Astrocyte of the cerebellum (primary cell): ENCODE measurements around the gene MAP2.
"Not testable (repeated sequence)": the region's sequence is repeated elsewhere in the genome, so short reads cannot be mapped to it uniquely, and the experiment has no call there.

Source experiments
- DNase-seq: peaks from one replicate; pipeline ENCODE4 v3.0.0-alpha.2; 2011; ENCODE audit warnings: low read depth
- H3K4me3 ChIP-seq: 2 replicates; pipeline ENCODE4 v1.5.1; 2011; ENCODE audit warnings: mild to moderate bottlenecking, low read depth, low read length, moderate library complexity
- CTCF ChIP-seq: IDR thresholded peaks from 2 replicates; pipeline ENCODE4 v1.5.1; 2012; ENCODE audit warnings: low read length, low read depth, moderate library complexity, mild to moderate bottlenecking; ENCODE audit errors: missing control alignments
- in situ Hi-C: cut with HindIII; loops from 2 replicates; pipeline ENCODE4 v1.10.0; 2017; ENCODE audit warnings: low sequenced_read_pairs

Gene MAP2

DNA sequence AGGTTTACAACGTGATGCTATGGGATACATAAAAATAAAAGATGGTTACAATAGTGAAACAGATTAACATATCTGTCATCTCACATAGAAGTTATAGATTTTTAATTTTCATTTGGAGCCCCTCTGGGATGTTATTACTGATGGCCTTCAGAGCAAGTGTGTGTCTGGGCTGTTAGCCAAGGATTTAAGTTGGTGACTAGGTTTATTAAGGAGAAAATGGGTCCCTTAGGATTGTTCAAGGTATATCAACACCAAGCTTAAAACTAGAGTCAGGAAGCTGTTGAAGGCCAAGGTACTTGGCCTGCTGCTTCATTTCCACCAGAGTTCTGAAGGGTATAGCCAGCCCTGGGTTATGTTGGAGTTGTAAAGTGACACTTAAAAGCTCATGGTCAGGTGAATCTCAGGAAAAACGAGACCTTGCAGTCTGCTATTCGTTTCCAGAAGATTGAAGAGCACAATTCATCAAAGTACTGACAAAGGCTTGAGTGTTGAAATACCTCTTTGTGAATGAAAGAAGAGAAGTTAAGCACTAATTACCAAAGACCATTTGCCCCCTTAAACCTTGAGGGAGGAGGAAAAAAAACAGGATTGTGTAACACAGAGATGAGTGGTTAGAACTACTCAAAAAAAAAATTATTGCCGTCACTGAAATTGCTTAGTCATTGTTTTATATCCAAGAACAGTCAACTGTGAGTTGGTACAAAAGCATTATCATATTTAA lies 48.4 kb downstream of the MAP2 start:
- no peak for TF ChIP-seq CTCF

GRCh38 chr2:209472871-209473270 lies 49.0 kb downstream of the MAP2 start:
- H3K4me3 ChIP-seq: no peak overlapping the region
- TF ChIP-seq CTCF: no peak
- in situ Hi-C loops: no loop called here
- no peak for DNase-seq

More for the DNA sequence above, 48.4 kb downstream of the MAP2 start:
- no peak overlapping the region for H3K4me3 ChIP-seq
- in situ Hi-C loops: no loop called here
- DNase-seq: no peak

DNA sequence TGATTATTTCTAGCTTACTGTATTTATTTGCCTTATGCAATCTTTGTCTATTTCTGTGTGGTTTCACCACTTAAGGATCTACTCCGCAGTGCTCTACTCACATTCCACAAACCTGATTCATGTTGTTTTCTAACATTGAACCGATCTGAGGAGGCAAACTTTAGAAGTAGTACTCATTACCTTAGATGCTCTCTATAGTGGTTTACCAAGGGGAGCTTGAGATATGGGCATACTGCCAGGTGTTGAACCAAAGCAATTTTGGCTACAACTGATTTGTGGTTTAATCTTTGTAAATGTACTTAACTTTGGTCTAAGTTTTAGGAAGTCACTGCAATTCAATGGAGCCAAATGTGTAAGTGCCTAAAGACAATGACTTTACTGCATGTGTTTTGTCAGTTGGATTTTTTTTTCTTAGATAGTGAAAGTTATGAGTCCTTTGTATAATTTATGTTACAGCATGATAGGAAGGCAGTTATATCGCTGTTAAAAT lies 50.1 kb downstream of the MAP2 start:
- peak; percentile 99 for DNase-seq
- TF ChIP-seq CTCF: no peak
- in situ Hi-C loops: no loop called here
- no peak overlapping the region for H3K4me3 ChIP-seq

- TF ChIP-seq CTCF: no peak
- DNase-seq: no peak
- H3K4me3 ChIP-seq: no peak overlapping the region
- in situ Hi-C loops: no loop called here
Measured at GRCh38 chr2:209474960-209475359, 51.1 kb downstream of the MAP2 start.

DNA sequence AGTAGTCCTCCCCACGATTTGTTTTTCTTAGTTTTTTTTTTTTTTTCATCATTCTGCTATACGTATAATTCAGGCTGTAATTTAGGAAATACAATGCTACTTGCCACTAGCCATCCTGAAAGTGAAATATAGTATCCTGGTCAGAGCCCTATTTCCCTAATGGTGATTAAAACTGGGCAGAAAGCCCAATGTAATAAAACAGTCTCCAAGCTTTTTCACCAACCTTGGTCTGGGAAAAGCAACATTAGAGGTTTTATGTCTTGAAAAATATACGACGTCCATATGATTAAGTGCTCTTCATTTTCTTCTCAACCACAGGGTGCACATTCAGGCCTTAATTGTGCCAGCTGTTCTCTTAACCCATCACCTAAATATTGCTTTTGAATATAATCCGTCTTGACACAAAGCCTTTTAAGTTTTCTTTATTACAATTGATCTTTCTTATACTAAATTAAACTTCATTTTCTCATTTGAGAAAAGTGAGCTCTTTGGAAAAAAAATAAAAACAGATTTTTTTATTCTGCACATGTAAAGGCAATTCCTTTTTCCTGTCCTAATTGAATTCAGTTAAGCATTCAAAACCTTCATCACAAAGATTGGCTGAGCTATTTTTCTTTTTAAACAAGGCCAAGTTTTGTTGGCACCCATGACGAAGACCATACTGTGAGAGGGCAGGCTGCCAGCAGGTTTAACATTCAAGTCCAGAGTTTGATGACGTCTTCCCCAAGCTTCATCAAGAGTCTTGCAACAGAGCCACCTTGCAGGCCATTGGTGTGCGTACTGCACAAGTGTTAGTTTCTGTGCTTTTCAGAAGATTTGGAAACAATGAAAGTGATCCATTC lies 52.7 kb downstream of the MAP2 start:
- in situ Hi-C loops: no loop called here
- DNase-seq: peak; percentile 99
- TF ChIP-seq CTCF: no peak
- H3K4me3 ChIP-seq: no peak overlapping the region

DNA sequence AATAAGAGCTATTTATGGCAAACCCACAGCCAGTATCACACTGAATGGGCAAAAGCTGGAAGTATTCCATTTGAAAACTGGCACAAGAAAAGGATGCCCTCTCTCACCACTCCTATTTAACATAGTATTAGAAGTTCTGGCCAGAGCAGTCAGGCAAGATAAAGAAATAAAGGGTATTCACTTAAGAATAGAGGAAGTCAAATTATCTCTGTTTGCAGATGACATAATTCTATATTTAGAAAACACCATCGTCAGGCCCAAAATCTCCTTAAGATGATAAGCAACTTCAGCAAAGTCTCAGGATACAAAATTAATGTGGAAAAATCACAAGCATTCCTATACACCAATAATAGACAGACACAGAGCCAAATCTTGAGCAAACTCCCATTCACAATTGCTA lies 68.4 kb downstream of the MAP2 start:
- H3K4me3 ChIP-seq, DNase-seq, in situ Hi-C loops: not testable (repeated sequence)

- H3K4me3 ChIP-seq, in situ Hi-C loops, DNase-seq: not testable (repeated sequence)
Measured at GRCh38 chr2:209495068-209495620, 71.3 kb downstream of the MAP2 start.
